A673 (cell line): Measurements from ENCODE around the gene SOX6. TPM values are rescaled to one million over a fixed set of nuclear protein-coding genes. Genes with fewer than 3 reads are reported as not detected.

Experiments used
- BruUV-seq: library from RNA; stranded (reverse); fragments of 400-500 nt; replicated peaks from 2 replicates; lab custom pipeline; 2021; lab: Mats Ljungman, UMichigan
- CTCF ChIA-PET: fragments of 300-600 bp; sonication (Branson Sonifier 250); formaldehyde crosslinking; loops from one replicate; lab custom pipeline; 2022; ENCODE audit warnings: antibody characterized with exemption; lab: Charles Lee
- POLR2A ChIA-PET: fragments of 300-600 bp; sonication (Branson Sonifier 250); formaldehyde crosslinking; loops from one replicate; lab custom pipeline; 2022; ENCODE audit warnings: antibody characterized with exemption; ENCODE audit not compliant: low non-redundant PET; lab: Charles Lee
- DNase-seq: peaks from one replicate; pipeline ENCODE4 v3.0.0-alpha.2; 2015; ENCODE audit warnings: low spot score
- H3K27ac ChIP-seq: fragments of 200-600 bp; sonication (generic); 2 replicates; pipeline ENCODE4 v1.5.1; 2016; ENCODE audit warnings: mixed run types, low read depth, mild to moderate bottlenecking, mixed read lengths, antibody characterized with exemption, low read length; ENCODE audit not compliant: poor library complexity, severe bottlenecking
- H3K27me3 ChIP-seq: fragments of 200-600 bp; sonication (generic); replicated peaks from 2 replicates; pipeline ENCODE4 v1.6.1; 2017; ENCODE audit warnings: mixed run types, low read depth, mild to moderate bottlenecking, mixed read lengths, antibody characterized with exemption, low read length; ENCODE audit not compliant: insufficient read depth, poor library complexity
- H3K36me3 ChIP-seq: fragments of 200-600 bp; sonication (generic); 2 replicates; pipeline ENCODE4 v1.6.1; 2016; ENCODE audit warnings: mixed run types, mild to moderate bottlenecking, mixed read lengths, antibody characterized with exemption, low read length; ENCODE audit not compliant: insufficient read depth, poor library complexity, severe bottlenecking
- H3K4me1 ChIP-seq: fragments of 200-600 bp; sonication (generic); 2 replicates; pipeline ENCODE4 v1.6.1; 2017; ENCODE audit warnings: mixed run types, mild to moderate bottlenecking, mixed read lengths, antibody characterized with exemption, low read length; ENCODE audit not compliant: insufficient read depth, poor library complexity, severe bottlenecking
- H3K4me3 ChIP-seq: fragments of 200-600 bp; sonication (generic); 2 replicates; pipeline ENCODE4 v1.5.1; 2016; ENCODE audit warnings: low read depth, mixed run types, mild to moderate bottlenecking, mixed read lengths, low read length; ENCODE audit not compliant: poor library complexity, severe bottlenecking
- H3K9me3 ChIP-seq: fragments of 200-600 bp; sonication (generic); 2 replicates; pipeline ENCODE4 v1.6.1; 2016; ENCODE audit warnings: mixed run types, low read depth, mild to moderate bottlenecking, mixed read lengths, antibody characterized with exemption, low read length; ENCODE audit not compliant: poor library complexity, severe bottlenecking
- EZH2 ChIP-seq: fragments of 200-600 bp; sonication (generic); IDR thresholded peaks from 2 replicates; pipeline ENCODE4 v1.6.1; 2017; ENCODE audit warnings: borderline replicate concordance, low read depth, mild to moderate bottlenecking, mixed read lengths, antibody characterized with exemption, low read length; ENCODE audit not compliant: poor library complexity, severe bottlenecking
- intact Hi-C: fragments of 100-400 bp; cut with micrococcal nuclease; formaldehyde crosslinking; loops from one replicate; pipeline ENCODE4 v1.10.0; 2022; ENCODE audit not compliant: unreplicated experiment
- total RNA-seq: library from RNA; stranded (reverse); gene quantifications from 2 replicates; pipeline ENCODE4 v1.2.3, GENCODE V29; 2021
- TF ChIP-seq, protein P1 (sequence below): fragments of 300-800, 200-600 bp; sonication (generic); conservative IDR thresholded peaks from 2 replicates; pipeline ENCODE4 v1.5.1; 2017; ENCODE audit warnings: low read depth, mild to moderate bottlenecking, antibody characterized with exemption, low read length, moderate library complexity, mixed read lengths

Gene SOX6
- total RNA-seq, 1 experiment from 2014 or later = 27.5 TPM

DNA sequence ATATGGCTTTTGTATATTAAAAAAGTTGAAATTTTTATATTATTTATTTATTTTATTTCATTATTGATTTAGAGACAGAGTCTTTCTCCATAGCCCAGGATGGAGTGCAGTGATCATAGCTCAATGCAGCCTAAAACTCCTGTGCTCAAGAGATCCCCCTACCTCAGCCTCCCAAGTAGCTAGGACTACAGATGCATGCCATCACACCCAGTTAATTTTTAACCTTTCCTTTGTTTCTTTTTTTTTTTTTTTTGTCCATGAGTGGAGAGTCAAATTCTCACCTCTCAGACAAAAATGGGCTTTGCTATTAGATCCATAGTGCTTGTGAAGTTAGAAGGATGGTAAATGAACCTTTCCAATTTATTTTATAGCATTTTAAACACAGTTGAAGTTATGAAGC, 182.5 kb downstream of the SOX6 start:
- no peaks in the 10 kb centered on the region for H3K9me3 ChIP-seq
- no peak overlapping the region for H3K4me3 ChIP-seq
- intact Hi-C loops = loop anchor here (10.0 kb wide), 2 partner anchors 149 to 431 kb away; no protein-coding TSS in a partner anchor
- ChIA-PET CTCF (no interaction called here), POLR2A (no interaction called here)
- H3K27ac ChIP-seq = no peak overlapping the region
- H3K4me1 ChIP-seq = peaks cover 62% of the 10 kb centered on the region
- no peak for TF ChIP-seq EZH2
- TF ChIP-seq, protein P1, sequence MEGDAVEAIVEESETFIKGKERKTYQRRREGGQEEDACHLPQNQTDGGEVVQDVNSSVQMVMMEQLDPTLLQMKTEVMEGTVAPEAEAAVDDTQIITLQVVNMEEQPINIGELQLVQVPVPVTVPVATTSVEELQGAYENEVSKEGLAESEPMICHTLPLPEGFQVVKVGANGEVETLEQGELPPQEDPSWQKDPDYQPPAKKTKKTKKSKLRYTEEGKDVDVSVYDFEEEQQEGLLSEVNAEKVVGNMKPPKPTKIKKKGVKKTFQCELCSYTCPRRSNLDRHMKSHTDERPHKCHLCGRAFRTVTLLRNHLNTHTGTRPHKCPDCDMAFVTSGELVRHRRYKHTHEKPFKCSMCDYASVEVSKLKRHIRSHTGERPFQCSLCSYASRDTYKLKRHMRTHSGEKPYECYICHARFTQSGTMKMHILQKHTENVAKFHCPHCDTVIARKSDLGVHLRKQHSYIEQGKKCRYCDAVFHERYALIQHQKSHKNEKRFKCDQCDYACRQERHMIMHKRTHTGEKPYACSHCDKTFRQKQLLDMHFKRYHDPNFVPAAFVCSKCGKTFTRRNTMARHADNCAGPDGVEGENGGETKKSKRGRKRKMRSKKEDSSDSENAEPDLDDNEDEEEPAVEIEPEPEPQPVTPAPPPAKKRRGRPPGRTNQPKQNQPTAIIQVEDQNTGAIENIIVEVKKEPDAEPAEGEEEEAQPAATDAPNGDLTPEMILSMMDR = no peak
- DNase-seq = no peak
- BruUV-seq = no TSS peak
- no peaks in the 10 kb centered on the region for H3K36me3 ChIP-seq
- H3K27me3 ChIP-seq = no peaks in the 10 kb centered on the region

DNA sequence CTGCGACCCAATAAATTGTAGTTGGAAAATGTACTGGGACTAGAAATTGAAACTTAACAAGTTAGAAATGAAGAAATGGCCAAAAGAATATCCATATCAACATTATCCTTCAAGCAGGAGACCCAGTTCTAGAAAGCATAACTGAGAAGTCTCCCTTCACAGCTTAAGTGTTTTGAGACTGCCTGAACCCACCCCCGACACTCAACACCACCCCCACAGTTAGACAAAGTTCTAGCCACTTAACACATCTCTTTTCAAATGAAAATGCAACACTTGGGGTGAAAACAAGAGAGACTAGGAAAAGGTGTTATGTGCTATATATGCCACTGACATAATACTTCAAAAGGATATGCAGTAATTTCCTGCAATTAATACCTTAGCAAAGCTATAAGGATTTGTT, 184.5 kb downstream of the SOX6 start:
- no TSS peak for BruUV-seq
- no peaks in the 10 kb centered on the region for H3K36me3 ChIP-seq
- no peak overlapping the region for H3K27ac ChIP-seq
- POLR2A ChIA-PET = no interaction called here
- TF ChIP-seq EZH2 = no peak
- TF ChIP-seq, protein P1 = no peak
- H3K4me3 ChIP-seq = no peak overlapping the region
- intact Hi-C loops = loop anchor here (10.0 kb wide), 2 partner anchors 147 to 433 kb away; no protein-coding TSS in a partner anchor
- no peak for DNase-seq
- CTCF ChIA-PET = no interaction called here
- no peaks in the 10 kb centered on the region for H3K27me3 ChIP-seq
- H3K4me1 ChIP-seq = peaks cover 50% of the 10 kb centered on the region
- H3K9me3 ChIP-seq = no peaks in the 10 kb centered on the region

DNA sequence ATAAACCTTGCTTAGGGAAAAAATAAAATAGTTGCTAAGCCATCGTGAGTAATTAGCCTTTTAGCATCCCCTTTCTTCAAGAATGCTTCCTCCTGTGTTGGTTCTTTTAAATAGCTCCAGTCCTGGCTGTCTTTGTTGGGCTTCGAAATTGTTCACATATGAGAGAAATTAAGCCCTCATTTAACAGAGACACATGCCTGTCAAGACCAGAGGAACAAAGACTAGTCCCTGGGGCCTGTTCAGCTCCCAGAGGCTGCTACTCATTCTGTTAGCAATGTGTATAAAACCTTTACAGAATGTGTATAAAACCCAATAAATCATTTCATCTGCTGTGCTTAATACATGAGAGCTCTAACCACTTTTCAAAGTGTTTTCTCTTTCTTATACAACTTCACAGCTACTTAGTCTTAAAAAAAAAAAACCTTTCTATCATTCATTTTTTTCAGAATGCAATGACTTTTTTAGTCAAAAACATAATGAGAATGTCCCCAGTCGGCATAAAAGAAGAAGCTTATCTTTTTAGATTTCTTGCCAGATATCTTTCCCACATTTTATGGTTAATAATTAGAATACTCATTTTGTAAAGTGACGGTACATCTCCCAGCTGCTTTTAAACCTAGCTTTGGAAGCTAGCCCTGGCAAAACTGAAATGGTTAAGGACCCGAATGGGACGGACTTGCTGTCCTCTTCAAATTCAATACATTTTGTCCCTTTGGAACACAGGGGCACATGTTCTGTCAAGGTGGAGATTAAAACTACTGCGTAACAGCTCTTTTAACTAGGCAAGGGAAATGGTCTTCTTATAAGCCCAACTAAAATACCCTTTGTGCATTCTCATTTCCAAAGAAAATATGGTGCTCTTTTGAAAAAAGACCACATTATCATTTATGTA, 186.1 kb downstream of the SOX6 start:
- BruUV-seq = no TSS peak
- Histone ChIP-seq H3K36me3 (no peaks in the 10 kb centered on the region), H3K27me3 (no peaks in the 10 kb centered on the region), H3K4me3 (no peak overlapping the region), H3K4me1 (peaks cover 50% of the 10 kb centered on the region), H3K27ac (peak overlapping the region; percentile 62), H3K9me3 (no peaks in the 10 kb centered on the region)
- intact Hi-C loops = loop anchor here (10.0 kb wide), 2 partner anchors 145 to 435 kb away; no protein-coding TSS in a partner anchor
- DNase-seq = peak; percentile 95
- POLR2A ChIA-PET = interaction anchor here (0.7 kb wide), 1 partner anchor 329 kb away, joined by 3 read pairs; no protein-coding TSS in a partner anchor
- CTCF ChIA-PET = no interaction called here
- TF ChIP-seq EZH2 = no peak
- TF ChIP-seq, protein P1 = no peak
